Activated CD4-positive, alpha-beta T cell treated with anti-CD3 and anti-CD28 coated beads, Interleukin-2, amount 10 ng/mL, durations not matched to agents 24 days and 14 days (primary cell): ENCODE results near the gene REPS2. TPM values are rescaled to one million over a fixed set of nuclear protein-coding genes. Genes with fewer than 3 reads are reported as not detected.

Experiments used
- DNase-seq: peaks from one replicate; pipeline ENCODE4 v3.0.0; 2022
- H3K27ac Mint-ChIP-seq: one replicate; pipeline ENCODE4 v1.8.0; 2022; ENCODE audit warnings: mild to moderate bottlenecking, mixed read lengths
- H3K27me3 Mint-ChIP-seq: one replicate; pipeline ENCODE4 v1.8.0; 2022; ENCODE audit warnings: mixed read lengths
- H3K36me3 Mint-ChIP-seq: one replicate; pipeline ENCODE4 v1.8.0; 2022; ENCODE audit warnings: low read depth, mild to moderate bottlenecking, mixed read lengths
- H3K4me1 Mint-ChIP-seq: one replicate; pipeline ENCODE4 v1.8.0; 2021; ENCODE audit warnings: mixed read lengths
- H3K4me3 Mint-ChIP-seq: one replicate; pipeline ENCODE4 v1.8.0; 2022; ENCODE audit warnings: mild to moderate bottlenecking, moderate library complexity, mixed read lengths
- H3K9me3 Mint-ChIP-seq: one replicate; pipeline ENCODE4 v1.8.0; 2021; ENCODE audit warnings: mixed read lengths
- intact Hi-C: fragments of 100-400 bp; cut with micrococcal nuclease; formaldehyde crosslinking; loops from one replicate; pipeline ENCODE4 v1.15.1; 2023
- total RNA-seq: library from RNA; stranded (reverse); gene quantifications from 2 replicates; pipeline ENCODE4 v1.2.3, GENCODE V29; 2022

Gene REPS2
- total RNA-seq, result not detected in 2 replicates

- peak within 1 kb of the TSS; percentile 80 for H3K4me3 Mint-ChIP-seq
- no peaks in the 10 kb centered on the region for H3K36me3 Mint-ChIP-seq
- intact Hi-C loops, result no loop called here
- H3K4me1 Mint-ChIP-seq, result peaks cover 2% of the 10 kb centered on the region
- peak; percentile 85 for DNase-seq
- no peak within 1 kb of the TSS for H3K27ac Mint-ChIP-seq
- peaks cover 18% of the 10 kb centered on the region for H3K27me3 Mint-ChIP-seq
- H3K9me3 Mint-ChIP-seq, result no peaks in the 10 kb centered on the region
These were observed at the start of gene REPS2 for GRCh38 chrX:16946361-16946964. REPS2 (plus strand) TSS chrX:16946658; CDS start chrX:16946862, 204 bp downstream.

DNA sequence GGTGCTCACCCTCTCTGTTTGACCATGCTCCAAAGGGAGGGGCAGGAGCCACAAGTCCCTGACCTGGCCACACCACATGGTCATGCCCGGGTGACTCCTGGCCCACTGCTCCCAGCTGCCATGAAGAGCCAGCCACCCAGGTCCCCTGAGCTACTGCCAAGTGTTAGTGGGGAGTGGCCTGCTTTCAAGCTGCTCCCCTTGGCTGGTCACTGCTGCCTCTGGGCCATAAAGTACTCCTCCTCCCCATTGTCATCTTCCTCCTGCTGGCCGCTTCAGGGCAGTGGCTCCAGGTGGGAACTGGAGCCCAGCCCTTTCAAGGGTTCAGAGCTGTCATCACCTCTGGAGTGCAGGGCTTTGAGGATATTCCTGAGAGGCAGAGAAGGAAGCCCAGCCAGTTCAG is 49.0 kb upstream of the REPS2 start:
- intact Hi-C loops, result no loop called here
- Mint-ChIP-seq H3K4me1 (peaks cover 5% of the 10 kb centered on the region), H3K36me3 (no peaks in the 10 kb centered on the region), H3K27ac (no peak overlapping the region), H3K4me3 (no peak overlapping the region), H3K27me3 (peaks cover 3% of the 10 kb centered on the region), H3K9me3 (no peaks in the 10 kb centered on the region)
- DNase-seq, result no peak

DNA sequence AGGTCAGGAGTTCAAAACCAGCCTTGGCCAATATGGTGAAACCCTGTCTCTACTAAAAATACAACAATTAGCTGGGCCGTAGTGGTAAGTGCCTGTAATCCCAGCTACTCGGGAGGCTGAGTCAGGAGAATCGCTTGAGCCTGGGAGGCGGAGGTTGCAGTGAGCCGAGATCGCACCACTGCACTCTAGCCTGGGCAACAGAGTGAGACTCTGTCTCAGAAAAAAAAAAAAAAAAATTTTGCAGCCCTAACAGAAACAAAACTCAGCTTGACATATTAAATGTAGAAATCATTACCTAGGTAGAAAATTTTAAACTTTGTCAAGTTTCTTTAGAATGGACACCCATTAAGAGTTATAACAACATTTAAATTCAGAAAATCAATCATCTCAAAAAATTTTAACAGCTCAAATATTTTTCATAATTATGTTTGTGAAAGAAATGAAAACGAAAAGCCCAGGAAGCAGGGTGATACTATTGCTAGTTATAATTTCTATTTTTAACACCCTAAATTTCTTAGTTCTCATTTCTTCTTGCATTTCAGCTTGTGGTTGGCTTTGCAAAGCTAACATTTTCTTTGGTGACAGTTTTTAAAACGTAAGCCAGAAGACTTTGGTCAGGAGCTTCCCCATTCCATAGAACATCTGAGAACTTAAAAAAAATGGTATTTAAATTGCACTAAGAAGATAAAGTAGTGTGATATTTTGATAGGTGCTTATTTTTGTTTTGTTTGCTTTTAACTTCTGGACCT is 43.0 kb upstream of the REPS2 start:
- Mint-ChIP-seq H3K36me3 (no peaks in the 10 kb centered on the region), H3K9me3 (peaks cover 3% of the 10 kb centered on the region), H3K27ac (no peak overlapping the region), H3K4me1 (no peaks in the 10 kb centered on the region), H3K27me3 (peaks cover 3% of the 10 kb centered on the region), H3K4me3 (no peak overlapping the region)
- intact Hi-C loops, result no loop called here
- no peak for DNase-seq

- no peaks in the 10 kb centered on the region for H3K36me3 Mint-ChIP-seq
- intact Hi-C loops, result no loop called here
- no peak overlapping the region for H3K27ac Mint-ChIP-seq
These were observed 36.1 kb upstream of the REPS2 start for GRCh38 chrX:16910376-16910775.

GRCh38 chrX:16914058-16914457 is 32.4 kb upstream of the REPS2 start:
- H3K4me1 Mint-ChIP-seq, result no peaks in the 10 kb centered on the region
- no peaks in the 10 kb centered on the region for H3K9me3 Mint-ChIP-seq
- H3K27ac Mint-ChIP-seq, result no peak overlapping the region
- peaks cover 2% of the 10 kb centered on the region for H3K27me3 Mint-ChIP-seq
- intact Hi-C loops, result no loop called here
- no peak for DNase-seq
- no peaks in the 10 kb centered on the region for H3K36me3 Mint-ChIP-seq
- H3K4me3 Mint-ChIP-seq, result no peak overlapping the region

More at GRCh38 chrX:16910376-16910775, 36.1 kb upstream of the REPS2 start:
- H3K27me3 Mint-ChIP-seq, result no peaks in the 10 kb centered on the region
- H3K4me3 Mint-ChIP-seq, result no peak overlapping the region
- DNase-seq, result no peak
- H3K4me1 Mint-ChIP-seq, result no peaks in the 10 kb centered on the region
- no peaks in the 10 kb centered on the region for H3K9me3 Mint-ChIP-seq

- Mint-ChIP-seq H3K9me3 (no peaks in the 10 kb centered on the region), H3K36me3 (no peaks in the 10 kb centered on the region), H3K27me3 (peaks cover 2% of the 10 kb centered on the region), H3K4me3 (no peak overlapping the region), H3K27ac (no peak overlapping the region), H3K4me1 (no peaks in the 10 kb centered on the region)
- no peak for DNase-seq
- intact Hi-C loops, result no loop called here
These were observed 29.9 kb upstream of the REPS2 start for GRCh38 chrX:16916561-16916960.

DNA sequence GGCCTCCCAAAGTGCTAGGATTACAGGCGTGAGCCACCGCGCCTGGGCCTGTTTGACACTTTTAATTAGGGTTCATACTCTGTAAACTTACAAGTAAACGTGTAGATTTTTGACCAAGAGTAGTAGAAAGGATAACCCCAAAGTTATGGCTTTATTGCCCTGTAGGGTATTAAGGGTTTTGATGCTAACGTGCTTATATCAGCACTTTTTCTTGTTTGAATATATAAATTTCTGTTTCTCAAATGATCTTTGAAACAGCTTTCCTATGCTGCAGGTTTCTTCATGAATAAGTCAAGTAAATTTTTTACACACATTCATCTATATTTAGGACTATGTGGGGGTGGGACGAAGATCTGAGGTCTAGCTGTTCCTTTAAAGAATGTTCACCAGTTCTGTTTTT is 29.3 kb upstream of the REPS2 start:
- peaks cover 4% of the 10 kb centered on the region for H3K27me3 Mint-ChIP-seq
- H3K4me3 Mint-ChIP-seq, result no peak overlapping the region
- no peaks in the 10 kb centered on the region for H3K36me3 Mint-ChIP-seq
- H3K4me1 Mint-ChIP-seq, result no peaks in the 10 kb centered on the region
- intact Hi-C loops, result no loop called here
- no peak overlapping the region for H3K27ac Mint-ChIP-seq
- no peaks in the 10 kb centered on the region for H3K9me3 Mint-ChIP-seq
- DNase-seq, result no peak

DNA sequence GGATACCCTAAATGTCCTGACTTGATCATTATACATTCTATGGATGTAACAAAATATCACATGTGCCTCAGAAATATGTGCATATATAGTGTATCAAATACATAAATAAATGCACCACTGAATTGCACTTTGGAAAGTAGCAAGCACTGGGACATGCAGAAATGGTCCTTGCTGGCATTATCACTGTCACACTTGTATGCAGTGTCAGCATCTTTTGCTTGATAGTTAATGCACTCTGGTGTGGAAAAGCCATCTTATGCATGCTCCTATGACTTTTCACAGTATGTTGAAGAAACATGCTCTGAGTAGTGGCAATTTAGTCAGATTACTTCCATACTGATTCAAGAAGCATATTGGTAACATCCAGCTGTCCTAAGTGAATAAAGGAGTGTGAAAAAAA is 27.5 kb upstream of the REPS2 start:
- Mint-ChIP-seq H3K9me3 (no peaks in the 10 kb centered on the region), H3K36me3 (no peaks in the 10 kb centered on the region), H3K27me3 (peaks cover 7% of the 10 kb centered on the region), H3K27ac (no peak overlapping the region), H3K4me3 (no peak overlapping the region), H3K4me1 (no peaks in the 10 kb centered on the region)
- intact Hi-C loops, result no loop called here
- DNase-seq, result no peak

DNA sequence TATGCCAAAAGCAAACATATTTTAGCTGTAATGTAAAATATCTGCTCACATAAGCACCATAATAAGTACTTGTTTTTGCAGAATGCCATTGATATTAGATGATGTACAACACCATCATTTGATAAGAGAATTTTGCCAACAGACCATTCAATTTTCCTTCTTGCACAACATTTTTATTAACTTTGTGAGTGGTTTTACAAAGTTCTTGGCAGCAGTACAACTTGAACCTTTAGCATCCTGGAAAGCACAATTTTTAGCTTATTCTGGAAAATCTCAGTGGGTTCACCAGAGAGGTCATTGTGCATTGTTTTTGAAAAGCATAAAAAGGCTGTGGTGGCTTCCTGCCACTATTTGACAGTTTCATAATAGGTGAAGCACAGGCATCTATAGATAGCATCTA is 26.4 kb upstream of the REPS2 start:
- Mint-ChIP-seq H3K9me3 (no peaks in the 10 kb centered on the region), H3K27me3 (peaks cover 7% of the 10 kb centered on the region), H3K4me3 (no peak overlapping the region), H3K27ac (no peak overlapping the region), H3K36me3 (no peaks in the 10 kb centered on the region), H3K4me1 (no peaks in the 10 kb centered on the region)
- intact Hi-C loops, result no loop called here
- no peak for DNase-seq

DNA sequence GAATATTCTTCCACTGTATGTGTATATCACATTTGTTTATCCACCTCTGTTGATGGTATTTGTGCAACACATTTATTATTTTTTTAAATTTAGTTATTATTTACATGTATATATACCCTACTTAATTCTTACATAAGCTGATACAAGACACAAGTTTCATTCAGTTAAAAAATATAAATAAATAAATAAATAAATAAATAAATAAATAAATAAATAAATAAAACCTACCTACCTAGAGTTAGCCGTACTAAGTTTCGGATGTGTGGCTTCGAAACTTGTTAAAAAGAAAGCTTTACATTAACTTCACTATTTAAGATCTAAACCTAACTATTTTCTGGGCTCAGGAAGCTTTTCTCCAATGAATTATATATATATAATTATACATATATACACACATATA is 23.3 kb upstream of the REPS2 start:
- intact Hi-C loops, result no loop called here
- Mint-ChIP-seq H3K4me1 (no peaks in the 10 kb centered on the region), H3K36me3 (no peaks in the 10 kb centered on the region), H3K4me3 (no peak overlapping the region), H3K9me3 (no peaks in the 10 kb centered on the region), H3K27ac (no peak overlapping the region), H3K27me3 (peaks cover 7% of the 10 kb centered on the region)
- DNase-seq, result no peak

DNA sequence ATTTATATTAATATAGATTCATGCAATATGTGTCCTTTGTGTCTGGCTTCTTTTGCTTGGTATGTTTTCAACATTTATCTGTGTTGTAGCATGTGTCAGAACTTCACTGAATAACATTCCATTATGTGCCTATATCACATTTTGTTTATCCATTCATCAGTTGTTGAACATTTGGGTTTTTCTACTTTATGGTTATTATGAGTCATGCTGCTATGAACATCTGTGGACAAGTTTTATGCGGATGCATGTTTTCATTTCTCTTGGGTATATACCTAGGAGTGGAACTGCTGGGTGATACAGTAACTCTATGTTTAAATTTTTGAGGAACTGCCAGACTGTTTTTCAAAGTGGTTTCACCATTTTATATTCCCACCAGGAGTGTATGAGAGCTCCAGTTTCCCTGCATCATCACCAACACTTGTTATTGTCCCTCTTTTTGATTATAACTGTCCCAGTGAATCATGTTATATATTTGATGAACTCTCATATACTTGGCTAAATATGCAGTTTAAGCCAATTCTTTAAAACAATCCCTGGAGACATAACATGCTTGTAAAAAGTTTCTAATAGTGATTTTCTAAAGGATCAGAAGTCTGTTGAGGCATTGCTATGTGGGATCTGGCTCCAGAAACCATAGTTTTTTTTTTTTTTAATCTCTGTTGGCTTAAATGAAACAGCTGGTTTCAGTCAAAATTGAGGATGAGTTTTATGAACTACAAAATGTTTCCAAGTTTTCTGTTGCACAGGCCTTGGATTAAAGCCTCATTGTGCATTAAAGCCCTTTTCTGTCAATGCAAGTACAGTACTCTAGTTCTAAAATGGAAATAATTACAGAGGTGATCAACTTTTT is 21.6 kb upstream of the REPS2 start:
- Mint-ChIP-seq H3K4me3 (no peak overlapping the region), H3K36me3 (no peaks in the 10 kb centered on the region), H3K9me3 (no peaks in the 10 kb centered on the region), H3K27me3 (peaks cover 5% of the 10 kb centered on the region), H3K4me1 (no peaks in the 10 kb centered on the region), H3K27ac (no peak overlapping the region)
- no peak for DNase-seq
- intact Hi-C loops, result no loop called here

- Mint-ChIP-seq H3K4me1 (no peaks in the 10 kb centered on the region), H3K27me3 (no peaks in the 10 kb centered on the region), H3K27ac (no peak overlapping the region), H3K36me3 (no peaks in the 10 kb centered on the region), H3K9me3 (no peaks in the 10 kb centered on the region), H3K4me3 (no peak overlapping the region)
- DNase-seq, result no peak
- intact Hi-C loops, result no loop called here
These were observed 16.1 kb upstream of the REPS2 start for GRCh38 chrX:16930392-16930791.

- Mint-ChIP-seq H3K4me3 (no peak overlapping the region), H3K9me3 (no peaks in the 10 kb centered on the region), H3K4me1 (no peaks in the 10 kb centered on the region), H3K36me3 (no peaks in the 10 kb centered on the region), H3K27ac (no peak overlapping the region), H3K27me3 (no peaks in the 10 kb centered on the region)
- intact Hi-C loops, result no loop called here
- DNase-seq, result no peak
These were observed 15.1 kb upstream of the REPS2 start for GRCh38 chrX:16931371-16931770.
